Fibroblast of the aortic adventitia (primary cell): ENCODE measurements around the gene SYNJ2. TPM values are rescaled to one million over a fixed set of nuclear protein-coding genes. Genes with fewer than 3 reads are reported as not detected.

Experiments used
- DNase-seq: peaks from one replicate; pipeline ENCODE4 v3.0.0-alpha.2; 2010; ENCODE audit warnings: low read depth
- H3K4me3 ChIP-seq: 2 replicates; pipeline ENCODE4 v1.5.1; 2011; ENCODE audit warnings: low read depth, mild to moderate bottlenecking, control low read depth, low read length, moderate library complexity
- total RNA-seq: library from RNA; depleted of rRNA; stranded (reverse); fragments of >200 nt; gene quantifications from 2 replicates; pipeline ENCODE4 v1.2.3, GENCODE V29; 2012; ENCODE audit warnings: low replicate concordance
- TF ChIP-seq, protein P1 (sequence below): IDR thresholded peaks from 2 replicates; pipeline ENCODE4 v1.5.1; 2011; ENCODE audit warnings: mild to moderate bottlenecking, low read length, control low read depth, inconsistent platforms; ENCODE audit not compliant: insufficient read depth

SYNJ2 gene
- total RNA-seq, 1 donor: 73.6 TPM

GRCh38 chr6:158068156-158068892 lies 86.7 kb downstream of the SYNJ2 start:
- H3K4me3 ChIP-seq: no peak overlapping the region
- DNase-seq: no peak
- TF ChIP-seq, protein P1, sequence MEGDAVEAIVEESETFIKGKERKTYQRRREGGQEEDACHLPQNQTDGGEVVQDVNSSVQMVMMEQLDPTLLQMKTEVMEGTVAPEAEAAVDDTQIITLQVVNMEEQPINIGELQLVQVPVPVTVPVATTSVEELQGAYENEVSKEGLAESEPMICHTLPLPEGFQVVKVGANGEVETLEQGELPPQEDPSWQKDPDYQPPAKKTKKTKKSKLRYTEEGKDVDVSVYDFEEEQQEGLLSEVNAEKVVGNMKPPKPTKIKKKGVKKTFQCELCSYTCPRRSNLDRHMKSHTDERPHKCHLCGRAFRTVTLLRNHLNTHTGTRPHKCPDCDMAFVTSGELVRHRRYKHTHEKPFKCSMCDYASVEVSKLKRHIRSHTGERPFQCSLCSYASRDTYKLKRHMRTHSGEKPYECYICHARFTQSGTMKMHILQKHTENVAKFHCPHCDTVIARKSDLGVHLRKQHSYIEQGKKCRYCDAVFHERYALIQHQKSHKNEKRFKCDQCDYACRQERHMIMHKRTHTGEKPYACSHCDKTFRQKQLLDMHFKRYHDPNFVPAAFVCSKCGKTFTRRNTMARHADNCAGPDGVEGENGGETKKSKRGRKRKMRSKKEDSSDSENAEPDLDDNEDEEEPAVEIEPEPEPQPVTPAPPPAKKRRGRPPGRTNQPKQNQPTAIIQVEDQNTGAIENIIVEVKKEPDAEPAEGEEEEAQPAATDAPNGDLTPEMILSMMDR: no peak

DNA sequence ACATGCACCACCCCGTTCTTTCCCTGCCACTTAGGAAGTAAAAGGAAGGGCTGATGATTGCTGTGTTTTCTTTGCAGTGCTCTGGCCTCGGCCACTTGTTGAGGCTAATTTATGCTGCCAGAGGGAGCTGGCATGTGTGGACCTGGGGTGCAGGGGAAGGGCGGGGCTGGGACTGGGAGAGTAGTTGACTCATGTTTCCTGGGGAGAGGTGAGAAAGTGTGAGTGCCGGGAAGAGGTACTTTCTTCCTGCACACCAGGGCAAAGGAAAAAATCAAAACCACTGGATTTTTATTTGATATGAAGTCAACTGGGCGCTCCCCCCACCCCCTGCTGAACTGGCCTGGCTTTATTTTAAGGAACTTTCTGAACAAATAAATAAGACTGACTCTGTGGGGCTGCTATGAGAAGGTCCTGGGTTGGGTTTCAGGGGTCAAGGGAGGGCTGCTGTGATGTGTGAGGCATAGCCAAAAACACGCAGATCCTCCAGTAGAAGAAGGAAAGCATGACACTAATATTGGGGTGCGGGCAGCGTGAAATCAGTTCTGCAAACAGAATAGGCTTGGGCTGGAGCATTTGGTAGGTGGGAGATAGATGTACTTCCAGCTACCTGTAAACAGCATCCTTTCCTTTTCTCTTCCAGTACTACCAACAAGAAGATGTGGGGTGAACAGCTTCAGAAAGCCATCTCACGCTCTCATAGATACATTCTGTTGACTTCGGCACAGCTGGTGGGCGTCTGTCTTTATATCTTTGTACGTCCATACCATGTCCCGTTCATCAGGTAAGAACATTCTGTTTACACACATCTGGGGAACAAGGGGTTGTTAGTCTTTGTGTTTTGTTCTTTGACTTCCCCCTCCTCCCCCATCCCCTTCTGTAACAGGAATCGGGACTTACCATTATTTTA lies 87.5 kb downstream of the SYNJ2 start:
- no peak overlapping the region for H3K4me3 ChIP-seq
- TF ChIP-seq, protein P1: no peak
- DNase-seq: peak; percentile 67

- no peak overlapping the region for H3K4me3 ChIP-seq
- TF ChIP-seq, protein P1: no peak
- DNase-seq: peak; percentile 74
Measured at GRCh38 chr6:158069800-158070195, 88.1 kb downstream of the SYNJ2 start.

DNA sequence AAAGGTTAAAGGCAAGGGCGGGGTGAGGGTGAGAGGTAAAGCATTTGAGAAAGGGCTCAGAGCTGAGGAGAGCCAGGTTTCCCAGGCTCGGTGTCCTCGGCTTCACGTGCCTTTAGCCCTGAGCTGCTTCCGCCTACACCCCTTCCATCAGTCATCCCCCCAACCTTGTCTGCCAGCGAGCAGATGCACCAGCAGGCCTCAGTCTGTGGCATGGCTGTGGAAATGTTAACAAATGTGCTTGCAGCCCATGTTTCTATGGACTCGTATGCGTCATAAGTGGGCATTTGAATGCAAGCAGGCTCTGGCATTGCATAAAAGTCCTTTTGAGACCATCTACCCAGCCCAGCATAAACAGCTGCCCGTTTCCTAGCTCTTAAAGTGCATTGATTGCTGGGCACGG lies 88.8 kb downstream of the SYNJ2 start:
- H3K4me3 ChIP-seq: no peak overlapping the region
- no peak for DNase-seq
- TF ChIP-seq, protein P1: no peak

GRCh38 chr6:158071121-158072082 lies 89.7 kb downstream of the SYNJ2 start:
- H3K4me3 ChIP-seq: no peak overlapping the region
- TF ChIP-seq, protein P1: no peak
- no peak for DNase-seq

DNA sequence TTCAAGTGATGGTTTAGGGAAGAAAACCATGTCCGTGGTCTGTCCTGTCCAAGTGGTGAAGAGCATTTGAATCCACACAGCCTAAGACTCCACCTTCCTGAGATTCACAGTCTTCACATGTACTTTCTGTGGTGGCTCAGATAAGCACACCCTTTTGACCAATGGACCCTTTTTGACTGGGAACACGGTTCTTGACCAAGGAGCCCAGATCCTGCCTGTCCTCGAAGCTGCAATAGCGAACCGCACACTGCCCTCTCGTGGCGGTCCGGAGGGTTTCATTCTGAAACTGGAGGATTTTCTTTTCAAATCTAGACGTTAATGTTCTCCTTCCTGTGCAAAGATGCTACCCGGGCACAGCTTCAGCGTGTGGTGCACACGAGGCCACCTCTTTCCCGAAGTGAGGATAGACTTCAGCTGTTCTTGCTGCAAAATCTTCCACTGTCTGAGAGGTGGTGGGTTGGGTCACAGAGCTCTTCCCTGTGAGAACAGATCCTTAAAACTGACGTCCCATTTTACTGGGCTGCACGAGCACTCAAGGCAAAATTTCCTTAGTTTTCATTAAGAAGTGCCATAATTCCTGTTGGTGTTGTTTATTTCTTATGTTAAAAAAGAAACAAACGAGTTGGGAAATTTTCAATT lies 90.5 kb downstream of the SYNJ2 start:
- DNase-seq: peak; percentile 82
- TF ChIP-seq, protein P1: peak; percentile 76

More for the DNA sequence above, 90.5 kb downstream of the SYNJ2 start:
- no peak overlapping the region for H3K4me3 ChIP-seq
